ENCODE measurements around the gene TMEM187.

TMEM187 gene

DNA sequence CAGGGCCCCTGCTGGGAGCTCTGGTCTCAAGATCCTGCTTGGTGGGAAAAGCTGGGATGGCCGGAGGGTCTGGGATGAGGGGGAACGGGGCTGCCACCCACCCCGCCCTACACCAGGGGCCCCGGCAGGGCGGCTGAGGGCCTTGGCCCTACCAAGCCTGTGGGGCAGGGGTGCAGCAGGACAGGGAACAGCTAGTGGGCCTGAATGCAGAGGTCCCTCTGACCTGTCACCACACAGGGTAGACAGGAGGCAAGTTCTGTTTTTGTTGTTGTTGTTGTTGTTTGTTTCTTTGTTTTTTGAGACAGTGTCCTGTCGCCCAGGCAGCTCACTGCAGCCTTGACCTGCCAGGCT lies 27.8 kb upstream of the TMEM187 start:
- Histone ChIP-seq H3K36me3 (ENCODE audit: insufficient read depth, low read length) (peaks cover 17% of the 10 kb centered on the region), H3K9ac (ENCODE audit: low read depth, low read length) (peak overlapping the region; percentile 50; the same call in 1 of the 2 replicates), H3K4me1 (ENCODE audit: insufficient read depth, low read length) (peaks cover 13% of the 10 kb centered on the region), H3K79me2 (ENCODE audit: insufficient read depth, low read length) (no peaks in the 10 kb centered on the region), H4K20me1 (ENCODE audit: insufficient read depth, low read length) (no peaks in the 10 kb centered on the region; the same call in 1 of the 2 replicates), H3K4me3 (ENCODE audit: low read depth in 1 of 2, low read length in 2 of 2) (peak overlapping the region in 1 of 2 experiments; percentile 49; a peak in 2 of 4 replicates), H3K27me3 (ENCODE audit: insufficient read depth, low read length, poor library complexity) (no peaks in the 10 kb centered on the region), H2AFZ (ENCODE audit: low read depth, low read length) (no peak overlapping the region), H3K9me3 (ENCODE audit: insufficient read depth, low read length, severe bottlenecking) (no peaks in the 10 kb centered on the region), H3K4me2 (ENCODE audit: insufficient read depth, low read length) (peak overlapping the region; percentile 65), H3K27ac (ENCODE audit: low read length) (0 out of 2 replicates have a peak overlapping the region, but pooled peaks have one; percentile 10)
- ATAC-seq (ENCODE audit: insufficient read depth, low read depth) (no peak; the same call in 1 of the 3 replicates), DNase-seq (no peak)
- TF ChIP-seq, protein P1, sequence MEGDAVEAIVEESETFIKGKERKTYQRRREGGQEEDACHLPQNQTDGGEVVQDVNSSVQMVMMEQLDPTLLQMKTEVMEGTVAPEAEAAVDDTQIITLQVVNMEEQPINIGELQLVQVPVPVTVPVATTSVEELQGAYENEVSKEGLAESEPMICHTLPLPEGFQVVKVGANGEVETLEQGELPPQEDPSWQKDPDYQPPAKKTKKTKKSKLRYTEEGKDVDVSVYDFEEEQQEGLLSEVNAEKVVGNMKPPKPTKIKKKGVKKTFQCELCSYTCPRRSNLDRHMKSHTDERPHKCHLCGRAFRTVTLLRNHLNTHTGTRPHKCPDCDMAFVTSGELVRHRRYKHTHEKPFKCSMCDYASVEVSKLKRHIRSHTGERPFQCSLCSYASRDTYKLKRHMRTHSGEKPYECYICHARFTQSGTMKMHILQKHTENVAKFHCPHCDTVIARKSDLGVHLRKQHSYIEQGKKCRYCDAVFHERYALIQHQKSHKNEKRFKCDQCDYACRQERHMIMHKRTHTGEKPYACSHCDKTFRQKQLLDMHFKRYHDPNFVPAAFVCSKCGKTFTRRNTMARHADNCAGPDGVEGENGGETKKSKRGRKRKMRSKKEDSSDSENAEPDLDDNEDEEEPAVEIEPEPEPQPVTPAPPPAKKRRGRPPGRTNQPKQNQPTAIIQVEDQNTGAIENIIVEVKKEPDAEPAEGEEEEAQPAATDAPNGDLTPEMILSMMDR (IDR thresholded peaks at IDR 0.05; ENCODE audit: borderline replicate concordance, extremely low read depth, low read length, poor library complexity, severe bottlenecking), result no peak
- TF ChIP-seq EZH2 (IDR thresholded peaks at IDR 0.05; ENCODE audit: borderline replicate concordance, low read depth, low read length, severe bottlenecking), result no peak

DNA sequence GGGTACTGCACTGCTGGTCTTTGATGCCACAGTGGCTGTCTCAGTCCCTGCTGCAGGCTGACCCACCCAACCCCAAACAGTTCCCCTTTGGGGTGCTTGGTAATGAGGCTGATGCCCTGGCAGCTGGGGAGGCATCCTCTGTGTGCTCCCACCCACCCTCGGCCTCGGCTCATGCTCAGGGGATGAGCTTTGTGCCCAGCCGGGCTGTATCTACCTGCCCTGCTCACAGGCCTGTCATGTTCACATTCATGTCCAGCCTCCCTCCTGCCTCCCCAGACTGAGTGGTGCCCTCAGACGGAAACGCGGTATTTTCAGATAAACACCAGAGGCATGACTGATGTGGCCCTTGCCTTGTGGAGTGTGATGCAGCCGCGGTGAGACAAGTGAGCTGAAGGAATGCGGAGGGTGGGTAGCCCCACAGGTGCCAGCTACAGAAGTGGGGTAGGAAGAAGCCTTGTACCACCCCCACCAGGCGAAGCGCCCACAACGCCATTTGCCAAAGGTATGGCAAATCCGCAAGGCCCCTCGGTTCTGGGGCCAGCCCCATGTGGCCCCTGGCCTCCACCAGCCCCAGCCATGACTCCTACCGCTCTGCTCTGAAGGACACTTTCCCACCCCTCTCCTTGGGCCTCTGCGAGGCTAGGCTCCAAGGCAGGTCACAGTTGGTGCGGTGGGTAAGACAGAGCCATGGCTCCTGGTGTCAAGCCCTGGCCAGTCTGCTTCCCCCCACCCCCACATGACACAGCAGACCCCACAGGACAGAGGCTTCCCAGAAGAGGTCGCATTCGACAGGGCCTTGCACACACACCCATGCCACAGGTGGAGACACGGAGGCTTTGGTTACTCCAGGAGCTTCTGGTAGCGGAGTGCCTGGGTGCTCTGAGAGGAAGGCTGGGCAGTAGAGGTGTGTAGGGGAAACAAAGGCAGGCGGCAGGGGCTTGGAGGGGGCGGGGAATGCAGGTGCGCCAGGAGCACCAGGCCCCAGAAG lies 26.3 kb upstream of the TMEM187 start:
- peaks cover 13% of the 10 kb centered on the region for H3K4me1 ChIP-seq (ENCODE audit: insufficient read depth, low read length)

DNA sequence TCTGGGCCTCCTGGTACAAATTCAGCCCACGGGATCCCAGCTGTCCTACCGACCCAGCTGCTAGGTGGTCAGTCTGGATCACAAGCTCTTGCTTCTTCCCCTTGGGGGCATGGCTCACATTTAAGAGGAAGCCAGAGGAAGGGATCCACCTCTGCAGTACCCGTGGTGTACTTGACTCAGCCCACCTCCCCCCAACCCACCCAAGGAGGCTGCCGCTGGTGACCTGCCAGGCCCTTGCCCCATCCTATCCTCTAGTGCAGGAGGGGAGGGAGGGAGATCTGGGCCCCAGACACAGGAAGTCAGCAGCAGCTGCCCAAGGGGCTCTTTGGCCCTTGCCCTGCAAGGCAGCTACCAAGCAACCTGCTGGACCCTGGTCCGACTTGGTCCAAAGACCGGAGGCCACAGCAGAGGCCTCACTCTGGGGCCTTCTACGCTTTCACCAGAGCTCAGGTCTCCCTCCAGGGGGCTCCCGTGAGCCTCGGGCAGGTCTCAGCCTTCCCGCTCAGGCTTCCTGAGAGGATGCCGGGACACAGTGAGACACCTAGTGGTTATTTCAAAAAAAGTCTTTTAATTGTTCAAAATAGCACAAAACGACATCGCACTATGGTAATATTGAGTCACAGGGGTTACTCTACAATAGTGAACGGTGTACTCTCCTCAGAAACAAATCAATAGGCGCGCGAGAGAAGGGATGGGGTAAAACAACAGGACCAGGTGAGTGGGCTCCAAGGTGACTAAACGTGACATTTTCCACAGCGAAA lies 25.4 kb upstream of the TMEM187 start:
- ATAC-seq (ENCODE audit: insufficient read depth, low read depth) (peak; percentile 78), DNase-seq (peak; percentile 79)
- Histone ChIP-seq H3K4me3 (ENCODE audit: low read depth in 1 of 2, low read length in 2 of 2) (no peak overlapping the region), H3K79me2 (ENCODE audit: insufficient read depth, low read length) (no peaks in the 10 kb centered on the region), H4K20me1 (ENCODE audit: insufficient read depth, low read length) (peaks cover 12% of the 10 kb centered on the region), H3K9me3 (ENCODE audit: insufficient read depth, low read length, severe bottlenecking) (no peaks in the 10 kb centered on the region), H3K4me1 (ENCODE audit: insufficient read depth, low read length) (peaks cover 13% of the 10 kb centered on the region), H3K27me3 (ENCODE audit: insufficient read depth, low read length, poor library complexity) (no peaks in the 10 kb centered on the region), H3K9ac (ENCODE audit: low read depth, low read length) (no peak overlapping the region), H2AFZ (ENCODE audit: low read depth, low read length) (no peak overlapping the region), H3K27ac (ENCODE audit: low read length) (peak overlapping the region; percentile 44), H3K4me2 (ENCODE audit: insufficient read depth, low read length) (no peak overlapping the region), H3K36me3 (ENCODE audit: insufficient read depth, low read length) (peaks cover 42% of the 10 kb centered on the region)
- TF ChIP-seq, protein P1 (IDR thresholded peaks at IDR 0.05; ENCODE audit: borderline replicate concordance, extremely low read depth, low read length, poor library complexity, severe bottlenecking), result peak; percentile 80
- no peak for TF ChIP-seq EZH2 (IDR thresholded peaks at IDR 0.05; ENCODE audit: borderline replicate concordance, low read depth, low read length, severe bottlenecking)

More for the DNA sequence above, 26.3 kb upstream of the TMEM187 start:
- Histone ChIP-seq H2AFZ (ENCODE audit: low read depth, low read length) (no peak overlapping the region), H3K4me2 (ENCODE audit: insufficient read depth, low read length) (no peak overlapping the region), H4K20me1 (ENCODE audit: insufficient read depth, low read length) (peaks cover 2% of the 10 kb centered on the region), H3K36me3 (ENCODE audit: insufficient read depth, low read length) (peaks cover 32% of the 10 kb centered on the region), H3K9ac (ENCODE audit: low read depth, low read length) (no peak overlapping the region), H3K79me2 (ENCODE audit: insufficient read depth, low read length) (no peaks in the 10 kb centered on the region), H3K27me3 (ENCODE audit: insufficient read depth, low read length, poor library complexity) (no peaks in the 10 kb centered on the region), H3K27ac (ENCODE audit: low read length) (no peak overlapping the region), H3K4me3 (ENCODE audit: low read depth in 1 of 2, low read length in 2 of 2) (no peak overlapping the region), H3K9me3 (ENCODE audit: insufficient read depth, low read length, severe bottlenecking) (no peaks in the 10 kb centered on the region)
- TF ChIP-seq, protein P1 (IDR thresholded peaks at IDR 0.05; ENCODE audit: borderline replicate concordance, extremely low read depth, low read length, poor library complexity, severe bottlenecking), result no peak
- no peak for TF ChIP-seq EZH2 (IDR thresholded peaks at IDR 0.05; ENCODE audit: borderline replicate concordance, low read depth, low read length, severe bottlenecking)
- ATAC-seq (ENCODE audit: insufficient read depth, low read depth) (no peak), DNase-seq (no peak)

Data from DND-41 (cell line).